Type B pancreatic cell (in vitro differentiated cells): Measurements from ENCODE around the gene KRTAP12-3. TPM values are rescaled to one million over a fixed set of nuclear protein-coding genes. Genes with fewer than 3 reads are reported as not detected.
"Not testable (repeated sequence)": the region's sequence is repeated elsewhere in the genome, so short reads cannot be mapped to it uniquely, and the experiment has no call there.

Source experiments
- DNase-seq: peaks from one replicate; pipeline ENCODE4 v3.0.0; 2021; ENCODE audit warnings: mixed read lengths; ENCODE audit not compliant: unreplicated experiment; ENCODE audit errors: extremely low spot score
- H3K27ac Mint-ChIP-seq: 2 replicates; pipeline ENCODE4 v1.8.0; 2021; ENCODE audit warnings: mild to moderate bottlenecking, mixed read lengths
- H3K27me3 Mint-ChIP-seq: 2 replicates; pipeline ENCODE4 v1.8.0; 2021; ENCODE audit warnings: mixed read lengths
- H3K36me3 Mint-ChIP-seq: 2 replicates; pipeline ENCODE4 v1.8.0; 2021; ENCODE audit warnings: mixed read lengths
- H3K4me1 Mint-ChIP-seq: one replicate; pipeline ENCODE4 v1.8.0; 2021; ENCODE audit warnings: mixed read lengths; ENCODE audit not compliant: unreplicated experiment
- H3K4me3 Mint-ChIP-seq: 2 replicates; pipeline ENCODE4 v1.8.0; 2021; ENCODE audit warnings: mild to moderate bottlenecking, mixed read lengths
- H3K9me3 Mint-ChIP-seq: 2 replicates; pipeline ENCODE4 v1.8.0; 2021; ENCODE audit warnings: mixed read lengths
- CTCF ChIP-seq: fragments of 200-600 bp; sonication (generic); conservative IDR thresholded peaks from 2 replicates; pipeline ENCODE4 v1.5.0; 2021; ENCODE audit warnings: antibody characterized with exemption, mild to moderate bottlenecking
- total RNA-seq: library from RNA; stranded (reverse); gene quantifications from 2 replicates; pipeline ENCODE4 v1.2.1, GENCODE V29; 2021; ENCODE audit warnings: low replicate concordance

Gene KRTAP12-3
- total RNA-seq, 1 donor from 2014 or later = not detected

- DNase-seq = no peak
- H3K27ac Mint-ChIP-seq = no peak overlapping the region
- H3K36me3 Mint-ChIP-seq = no peaks in the 10 kb centered on the region
- peaks cover 14% of the 10 kb centered on the region for H3K9me3 Mint-ChIP-seq
- H3K27me3 Mint-ChIP-seq = peaks cover 3% of the 10 kb centered on the region
- H3K4me3 Mint-ChIP-seq = no peak overlapping the region
- no peak for TF ChIP-seq CTCF
- H3K4me1 Mint-ChIP-seq = no peaks in the 10 kb centered on the region
Measured at GRCh38 chr21:44619886-44620285, 37.8 kb upstream of the KRTAP12-3 start.

GRCh38 chr21:44623575-44623974, 34.2 kb upstream of the KRTAP12-3 start:
- Mint-ChIP-seq H3K4me3 (no peak overlapping the region), H3K9me3 (peaks cover 14% of the 10 kb centered on the region), H3K36me3 (no peaks in the 10 kb centered on the region), H3K27ac (no peak overlapping the region), H3K27me3 (no peaks in the 10 kb centered on the region), H3K4me1 (no peaks in the 10 kb centered on the region)
- DNase-seq = no peak
- no peak for TF ChIP-seq CTCF

GRCh38 chr21:44625756-44626155, 32.0 kb upstream of the KRTAP12-3 start:
- TF ChIP-seq CTCF = no peak
- Mint-ChIP-seq H3K4me1 (no peaks in the 10 kb centered on the region), H3K9me3 (peaks cover 17% of the 10 kb centered on the region), H3K27ac (no peak overlapping the region), H3K27me3 (no peaks in the 10 kb centered on the region), H3K4me3 (no peak overlapping the region), H3K36me3 (no peaks in the 10 kb centered on the region)
- DNase-seq = no peak

GRCh38 chr21:44626262-44626661, 31.5 kb upstream of the KRTAP12-3 start:
- TF ChIP-seq CTCF = no peak
- Mint-ChIP-seq H3K4me3 (no peak overlapping the region), H3K27ac (no peak overlapping the region), H3K27me3 (no peaks in the 10 kb centered on the region), H3K36me3 (no peaks in the 10 kb centered on the region), H3K4me1 (no peaks in the 10 kb centered on the region), H3K9me3 (peaks cover 22% of the 10 kb centered on the region)
- no peak for DNase-seq

- H3K27ac Mint-ChIP-seq = no peak within 1 kb of the TSS
- H3K36me3 Mint-ChIP-seq = no peaks in the 10 kb centered on the region
- TF ChIP-seq CTCF = no peak
- no peak within 1 kb of the TSS for H3K4me3 Mint-ChIP-seq
- H3K27me3 Mint-ChIP-seq = no peaks in the 10 kb centered on the region
- no peak for DNase-seq
- H3K4me1 Mint-ChIP-seq = no peaks in the 10 kb centered on the region
- H3K9me3 Mint-ChIP-seq = peaks cover 26% of the 10 kb centered on the region
Measured at GRCh38 chr21:44626673-44627143, 31.0 kb upstream of the KRTAP12-3 start, which contains the start of gene KRTAP10-9. Gene KRTAP10-9, plus strand, starts transcription at chr21:44627093. Its CDS starts 79 bp downstream, at chr21:44627172.

GRCh38 chr21:44627181-44627822, 30.4 kb upstream of the KRTAP12-3 start:
- peaks cover 32% of the 10 kb centered on the region for H3K9me3 Mint-ChIP-seq

GRCh38 chr21:44627831-44628233, 29.9 kb upstream of the KRTAP12-3 start:
- H3K4me1 Mint-ChIP-seq, DNase-seq, H3K27ac Mint-ChIP-seq, H3K27me3 Mint-ChIP-seq, H3K4me3 Mint-ChIP-seq, H3K36me3 Mint-ChIP-seq: not testable (repeated sequence)
- peaks cover 33% of the 10 kb centered on the region for H3K9me3 Mint-ChIP-seq

More at GRCh38 chr21:44627181-44627822, 30.4 kb upstream of the KRTAP12-3 start:
- DNase-seq, H3K4me1 Mint-ChIP-seq, H3K27ac Mint-ChIP-seq, H3K4me3 Mint-ChIP-seq, H3K36me3 Mint-ChIP-seq, H3K27me3 Mint-ChIP-seq: not testable (repeated sequence)
